ENCODE data around the gene HTR6. TPM values are rescaled to one million over a fixed set of nuclear protein-coding genes. Genes with fewer than 3 reads are reported as not detected.

The HTR6 gene
- total RNA-seq = not detected in 2 replicates

GRCh38 chr1:19664453-19665185, at the start of gene HTR6:
Gene HTR6, plus strand, starts transcription at chr1:19664875. Its CDS starts 879 bp downstream, at chr1:19665754.

GRCh38 chr1:19643602-19644394, 20.9 kb upstream of the HTR6 start, which contains the start of gene NBL1:
Gene NBL1, plus strand, starts transcription at chr1:19644311. Its CDS starts 10,720 bp downstream, at chr1:19655031.

Other genes with a start within 250 kb of the HTR6 start
- 86.2 and 99.0 TPM in 2 replicates for gene CAPZB, start 179.3 kb upstream of the HTR6 start, total RNA-seq
- 41.6 and 42.5 TPM in 2 replicates for gene NBL1, start 20.6 kb upstream of the HTR6 start, total RNA-seq
- gene TMCO4, start 135.0 kb downstream of the HTR6 start, total RNA-seq = 12.9 and 13.8 TPM in 2 replicates
- gene RNF186, start 150.4 kb downstream of the HTR6 start, total RNA-seq = not detected in 2 replicates
- 1.3 and 1.6 TPM in 2 replicates for gene OTUD3, start 217.5 kb downstream of the HTR6 start, total RNA-seq